Activated naive CD8-positive, alpha-beta T cell treated with anti-CD3 and anti-CD28 coated beads, Interleukin-2, amount 10 ng/mL, durations not matched to agents 7 days and 5 days (primary cell): ENCODE measurements around the gene CDH4. TPM values are rescaled to one million over a fixed set of nuclear protein-coding genes. Genes with fewer than 3 reads are reported as not detected.

Source experiments
- ATAC-seq: fragments of 150-1000 bp; cut with Tn5 transposase; one replicate; pipeline ENCODE4 v1.10.0; 2021; ENCODE audit warnings: low read depth, moderate library complexity
- POLR2A ChIA-PET: fragments of 350-600 bp; sonication (Branson Sonifier 250); formaldehyde crosslinking; loops from one replicate; lab custom pipeline; 2021; ENCODE audit warnings: antibody characterized with exemption; lab: Charles Lee
- DNase-seq: peaks from one replicate; pipeline ENCODE4 v3.0.0; 2021
- H3K27ac Mint-ChIP-seq: one replicate; pipeline ENCODE4 v1.8.0; 2022; ENCODE audit warnings: mild to moderate bottlenecking, mixed read lengths
- H3K27me3 Mint-ChIP-seq: one replicate; pipeline ENCODE4 v1.8.0; 2022; ENCODE audit warnings: mild to moderate bottlenecking, moderate library complexity, mixed read lengths
- H3K36me3 Mint-ChIP-seq: one replicate; pipeline ENCODE4 v1.8.0; 2021; ENCODE audit warnings: mild to moderate bottlenecking, mixed read lengths
- H3K4me1 Mint-ChIP-seq: one replicate; pipeline ENCODE4 v1.8.0; 2021; ENCODE audit warnings: mixed read lengths
- H3K4me3 Mint-ChIP-seq: one replicate; pipeline ENCODE4 v1.8.0; 2022; ENCODE audit warnings: mild to moderate bottlenecking, moderate library complexity, mixed read lengths
- H3K9me3 Mint-ChIP-seq: one replicate; pipeline ENCODE4 v1.8.0; 2021; ENCODE audit warnings: mixed read lengths
- total RNA-seq, 2 experiments: library from RNA; stranded (reverse); gene quantifications; one replicate each; pipeline ENCODE4 v1.2.3, GENCODE V29; 2021

Gene CDH4
- total RNA-seq, 2 experiments from 2014 or later = 0.14 to 0.20 TPM

- ATAC-seq (no peak), DNase-seq (no peak)
- H3K27ac Mint-ChIP-seq = no peak overlapping the region
- peaks cover 3% of the 10 kb centered on the region for H3K27me3 Mint-ChIP-seq
- H3K9me3 Mint-ChIP-seq = no peaks in the 10 kb centered on the region
- no peaks in the 10 kb centered on the region for H3K36me3 Mint-ChIP-seq
- H3K4me3 Mint-ChIP-seq = no peak overlapping the region
- no peaks in the 10 kb centered on the region for H3K4me1 Mint-ChIP-seq
- POLR2A ChIA-PET = no interaction called here
These were observed 17.7 kb upstream of the CDH4 start for GRCh38 chr20:61234224-61234890.

GRCh38 chr20:61236713-61237112 is 15.3 kb upstream of the CDH4 start:
- no peak for ATAC-seq
- POLR2A ChIA-PET = no interaction called here

GRCh38 chr20:61238813-61239212 is 13.2 kb upstream of the CDH4 start:
- Mint-ChIP-seq H3K36me3 (no peaks in the 10 kb centered on the region), H3K4me1 (no peaks in the 10 kb centered on the region), H3K4me3 (no peak overlapping the region), H3K9me3 (peaks cover 10% of the 10 kb centered on the region), H3K27ac (no peak overlapping the region), H3K27me3 (no peaks in the 10 kb centered on the region)
- DNase-seq (no peak), ATAC-seq (no peak)
- POLR2A ChIA-PET = no interaction called here

More at GRCh38 chr20:61236713-61237112, 15.3 kb upstream of the CDH4 start:
- H3K36me3 Mint-ChIP-seq = no peaks in the 10 kb centered on the region
- no peak overlapping the region for H3K27ac Mint-ChIP-seq
- DNase-seq = no peak
- peaks cover 9% of the 10 kb centered on the region for H3K9me3 Mint-ChIP-seq
- H3K4me1 Mint-ChIP-seq = no peaks in the 10 kb centered on the region
- H3K4me3 Mint-ChIP-seq = no peak overlapping the region
- no peaks in the 10 kb centered on the region for H3K27me3 Mint-ChIP-seq

GRCh38 chr20:61240814-61241213 is 11.2 kb upstream of the CDH4 start:
- no peaks in the 10 kb centered on the region for H3K4me1 Mint-ChIP-seq
- no peaks in the 10 kb centered on the region for H3K36me3 Mint-ChIP-seq
- no peak overlapping the region for H3K4me3 Mint-ChIP-seq
- no peak for ATAC-seq
- H3K9me3 Mint-ChIP-seq = peaks cover 10% of the 10 kb centered on the region
- H3K27ac Mint-ChIP-seq = no peak overlapping the region
- POLR2A ChIA-PET = no interaction called here
- no peak for DNase-seq
- no peaks in the 10 kb centered on the region for H3K27me3 Mint-ChIP-seq

GRCh38 chr20:61244213-61244612 is 7.8 kb upstream of the CDH4 start:
- Mint-ChIP-seq H3K9me3 (peaks cover 10% of the 10 kb centered on the region), H3K4me3 (no peak overlapping the region), H3K27ac (no peak overlapping the region), H3K4me1 (no peaks in the 10 kb centered on the region), H3K36me3 (no peaks in the 10 kb centered on the region), H3K27me3 (peaks cover 2% of the 10 kb centered on the region)
- POLR2A ChIA-PET = no interaction called here
- no peak for DNase-seq
- ATAC-seq = no peak

- Mint-ChIP-seq H3K27me3 (peaks cover 20% of the 10 kb centered on the region), H3K36me3 (no peaks in the 10 kb centered on the region), H3K4me1 (no peaks in the 10 kb centered on the region), H3K9me3 (peaks cover 1% of the 10 kb centered on the region), H3K4me3 (no peak overlapping the region), H3K27ac (no peak overlapping the region)
- POLR2A ChIA-PET = no interaction called here
- DNase-seq (no peak), ATAC-seq (no peak)
These were observed 5.8 kb upstream of the CDH4 start for GRCh38 chr20:61246269-61246668.

GRCh38 chr20:61249626-61250025 is 2.4 kb upstream of the CDH4 start:
- no peak overlapping the region for H3K4me3 Mint-ChIP-seq
- DNase-seq (no peak), ATAC-seq (no peak)
- POLR2A ChIA-PET = no interaction called here
- no peaks in the 10 kb centered on the region for H3K4me1 Mint-ChIP-seq
- H3K9me3 Mint-ChIP-seq = no peaks in the 10 kb centered on the region
- H3K36me3 Mint-ChIP-seq = no peaks in the 10 kb centered on the region
- no peak overlapping the region for H3K27ac Mint-ChIP-seq
- peaks cover 32% of the 10 kb centered on the region for H3K27me3 Mint-ChIP-seq

- POLR2A ChIA-PET = no interaction called here
- DNase-seq = peak; percentile 36
- peaks cover 46% of the 10 kb centered on the region for H3K27me3 Mint-ChIP-seq
These were observed 671 bp downstream of the CDH4 start for GRCh38 chr20:61252601-61253263.

GRCh38 chr20:61253264-61253639 is 1.2 kb downstream of the CDH4 start:
- POLR2A ChIA-PET = no interaction called here
- H3K9me3 Mint-ChIP-seq = no peaks in the 10 kb centered on the region
- no peaks in the 10 kb centered on the region for H3K4me1 Mint-ChIP-seq
- peaks cover 46% of the 10 kb centered on the region for H3K27me3 Mint-ChIP-seq
- H3K27ac Mint-ChIP-seq = no peak overlapping the region
- no peak for DNase-seq
- ATAC-seq = no peak
- no peaks in the 10 kb centered on the region for H3K36me3 Mint-ChIP-seq
- no peak overlapping the region for H3K4me3 Mint-ChIP-seq

More at GRCh38 chr20:61252601-61253263, 671 bp downstream of the CDH4 start:
- Mint-ChIP-seq H3K4me1 (no peaks in the 10 kb centered on the region), H3K27ac (no peak overlapping the region), H3K9me3 (no peaks in the 10 kb centered on the region), H3K36me3 (no peaks in the 10 kb centered on the region), H3K4me3 (no peak overlapping the region)
- no peak for ATAC-seq

GRCh38 chr20:61253640-61254511 is 1.8 kb downstream of the CDH4 start:
- ATAC-seq (no peak), DNase-seq (no peak)
- peak overlapping the region; percentile 31 for H3K4me3 Mint-ChIP-seq
- no peaks in the 10 kb centered on the region for H3K36me3 Mint-ChIP-seq
- H3K27me3 Mint-ChIP-seq = peaks cover 48% of the 10 kb centered on the region
- H3K9me3 Mint-ChIP-seq = no peaks in the 10 kb centered on the region
- H3K4me1 Mint-ChIP-seq = no peaks in the 10 kb centered on the region
- POLR2A ChIA-PET = no interaction called here
- no peak overlapping the region for H3K27ac Mint-ChIP-seq

GRCh38 chr20:61254881-61255626 is 3.0 kb downstream of the CDH4 start:
- peaks cover 42% of the 10 kb centered on the region for H3K27me3 Mint-ChIP-seq
- ATAC-seq (no peak), DNase-seq (no peak)
- H3K4me1 Mint-ChIP-seq = no peaks in the 10 kb centered on the region
- no peaks in the 10 kb centered on the region for H3K36me3 Mint-ChIP-seq
- POLR2A ChIA-PET = no interaction called here
- H3K9me3 Mint-ChIP-seq = peaks cover under 1% of the 10 kb centered on the region
- H3K27ac Mint-ChIP-seq = no peak overlapping the region
- no peak overlapping the region for H3K4me3 Mint-ChIP-seq

GRCh38 chr20:61256365-61256764 is 4.3 kb downstream of the CDH4 start:
- DNase-seq = no peak
- Mint-ChIP-seq H3K27me3 (peaks cover 29% of the 10 kb centered on the region), H3K4me1 (no peaks in the 10 kb centered on the region), H3K36me3 (no peaks in the 10 kb centered on the region), H3K27ac (no peak overlapping the region), H3K4me3 (no peak overlapping the region), H3K9me3 (peaks cover 2% of the 10 kb centered on the region)
- POLR2A ChIA-PET = no interaction called here
- no peak for ATAC-seq

GRCh38 chr20:61256824-61257223 is 4.8 kb downstream of the CDH4 start:
- Mint-ChIP-seq H3K4me3 (no peak overlapping the region), H3K4me1 (no peaks in the 10 kb centered on the region), H3K27me3 (peaks cover 25% of the 10 kb centered on the region), H3K27ac (no peak overlapping the region), H3K9me3 (peaks cover 2% of the 10 kb centered on the region), H3K36me3 (no peaks in the 10 kb centered on the region)
- DNase-seq (no peak), ATAC-seq (no peak)
- POLR2A ChIA-PET = no interaction called here
